ENCODE results near the gene SCUBE2.

GRCh38 chr11:9136741-9137140 lies 45.3 kb upstream of the SCUBE2 start:
- TF ChIP-seq JUND (IDR thresholded peaks at IDR 0.05) (no peak), POLR2AphosphoS5 (IDR thresholded peaks at IDR 0.05; ENCODE audit: low read depth, low read length) (no peak), RCOR1 (IDR thresholded peaks at IDR 0.05; ENCODE audit: low read length) (no peak), RAD21 (IDR thresholded peaks at IDR 0.05; ENCODE audit: low read length) (no peak), CTCF (IDR thresholded peaks at IDR 0.05) (no peak), RFX5 (IDR thresholded peaks at IDR 0.05; ENCODE audit: low read length) (no peak), MEF2A (IDR thresholded peaks at IDR 0.05; ENCODE audit: borderline replicate concordance, low read depth) (no peak), EZH2phosphoT487 (IDR thresholded peaks at IDR 0.05; ENCODE audit: borderline replicate concordance, low read depth) (no peak), MAX (IDR thresholded peaks at IDR 0.05; ENCODE audit: low read depth) (no peak), YY1 (IDR thresholded peaks at IDR 0.05; ENCODE audit: low read depth) (no peak), TEAD4 (IDR thresholded peaks at IDR 0.05; ENCODE audit: borderline replicate concordance, insufficient read depth) (no peak), TAF1 (IDR thresholded peaks at IDR 0.05; ENCODE audit: borderline replicate concordance, low read depth, low read length) (no peak), NRF1 (IDR thresholded peaks at IDR 0.05; ENCODE audit: low read depth, low read length) (no peak), CHD2 (IDR thresholded peaks at IDR 0.05; ENCODE audit: low read length, partially characterized antibody) (no peak)

Measured in SK-N-SH (cell line).